ENCODE data around the gene DOCK9. TPM values are rescaled to one million over a fixed set of nuclear protein-coding genes. Genes with fewer than 3 reads are reported as not detected.
"Not testable (repeated sequence)": the region's sequence is repeated elsewhere in the genome, so short reads cannot be mapped to it uniquely, and the experiment has no call there.

Gene DOCK9
- total and polyA plus RNA-seq, 2 donors (not counting 1 experiment from before 2014, with no cell fraction given), result 18.5 to 28.0 TPM

DNA sequence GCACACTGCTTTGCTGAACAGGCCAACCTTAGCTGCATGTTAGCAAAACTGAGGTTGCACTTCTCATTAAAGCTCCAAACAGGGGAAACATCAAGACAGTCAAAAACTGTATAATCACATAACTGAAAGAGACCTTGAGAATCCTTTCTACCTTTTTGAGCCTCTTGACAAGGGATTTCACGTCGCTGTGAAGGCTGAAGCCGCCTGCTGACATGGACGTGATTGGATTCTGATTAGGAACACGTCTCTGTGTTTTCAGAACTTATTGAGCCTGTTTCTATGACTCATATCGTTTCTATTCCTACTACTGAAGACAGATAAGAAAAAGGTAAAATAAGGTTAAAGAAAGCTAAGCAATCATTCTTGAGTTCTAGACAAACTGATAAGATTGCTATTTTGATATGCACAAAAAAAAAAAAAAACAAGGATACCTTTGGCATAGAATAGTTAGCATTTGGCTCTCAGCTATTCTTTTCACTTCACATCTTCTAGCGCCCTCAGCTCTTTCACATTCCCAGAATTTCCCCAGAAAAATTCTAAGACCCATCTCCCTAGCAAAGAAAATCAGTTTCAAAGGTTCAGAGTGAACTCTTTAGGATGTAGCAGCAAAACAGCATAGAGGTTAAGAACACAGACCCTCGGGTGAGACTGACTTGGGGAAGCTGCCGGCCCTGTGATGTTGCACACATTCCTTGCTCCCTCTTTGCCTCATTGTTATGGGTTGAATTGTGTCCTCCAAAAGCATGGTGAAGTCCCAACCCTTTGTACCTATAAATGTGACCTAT is 81.6 kb downstream of the DOCK9 start:
- Histone ChIP-seq H2AFZ (ENCODE audit: insufficient read depth, low read depth, low read length, poor library complexity, severe bottlenecking) (no peak overlapping the region), H3K9ac (ENCODE audit: low read length) (no peak overlapping the region), H3K36me3 (replicated peaks in 1 of 2; ENCODE audit: control extremely low read depth in 1 of 2, control insufficient read depth in 1 of 2, extremely low read depth in 1 of 2, insufficient read depth in 2 of 2, low read length in 1 of 2) (peaks cover 0 to 9% of the 10 kb centered on the region in 2 experiments), H3K27ac (ENCODE audit: low read length in 2 of 2) (no peak overlapping the region), H3K4me2 (replicated peaks; ENCODE audit: low read depth, low read length, poor library complexity, severe bottlenecking) (no peak overlapping the region), H4K20me1 (ENCODE audit: control insufficient read depth, insufficient read depth, low read length, poor library complexity, severe bottlenecking) (no peaks in the 10 kb centered on the region), H3K4me1 (ENCODE audit: control insufficient read depth in 2 of 2, insufficient read depth in 2 of 2, low read length in 2 of 2) (peaks cover 7 to 16% of the 10 kb centered on the region in 2 donors), H3K79me2 (ENCODE audit: control insufficient read depth, insufficient read depth, low read length) (no peaks in the 10 kb centered on the region), H3K27me3 (replicated peaks in 1 of 4; ENCODE audit: control extremely low read depth in 1 of 4, control insufficient read depth in 3 of 4, insufficient read depth in 4 of 4, low read length in 3 of 4) (no peaks in the 10 kb centered on the region), H3K9me3 (ENCODE audit: control extremely low read depth in 1 of 3, control insufficient read depth in 2 of 3, insufficient read depth in 1 of 3, low read length in 2 of 3) (no peaks in the 10 kb centered on the region), H3K4me3 (ENCODE audit: control extremely low read depth in 1 of 5, extremely low read depth in 1 of 5, insufficient read depth in 1 of 5, low read depth in 2 of 5, low read length in 4 of 5) (no peak overlapping the region)
- peaks cover 13% of the 10 kb centered on the region for H3K4me1 Mint-ChIP-seq
- DNase-seq (no peak), ATAC-seq (ENCODE audit: low read depth) (no peak)
- no peak for TF ChIP-seq EZH2 (IDR thresholded peaks at IDR 0.05; ENCODE audit: borderline replicate concordance, insufficient read depth, low read depth, low read length, poor library complexity, severe bottlenecking)
- TF ChIP-seq, protein P1, sequence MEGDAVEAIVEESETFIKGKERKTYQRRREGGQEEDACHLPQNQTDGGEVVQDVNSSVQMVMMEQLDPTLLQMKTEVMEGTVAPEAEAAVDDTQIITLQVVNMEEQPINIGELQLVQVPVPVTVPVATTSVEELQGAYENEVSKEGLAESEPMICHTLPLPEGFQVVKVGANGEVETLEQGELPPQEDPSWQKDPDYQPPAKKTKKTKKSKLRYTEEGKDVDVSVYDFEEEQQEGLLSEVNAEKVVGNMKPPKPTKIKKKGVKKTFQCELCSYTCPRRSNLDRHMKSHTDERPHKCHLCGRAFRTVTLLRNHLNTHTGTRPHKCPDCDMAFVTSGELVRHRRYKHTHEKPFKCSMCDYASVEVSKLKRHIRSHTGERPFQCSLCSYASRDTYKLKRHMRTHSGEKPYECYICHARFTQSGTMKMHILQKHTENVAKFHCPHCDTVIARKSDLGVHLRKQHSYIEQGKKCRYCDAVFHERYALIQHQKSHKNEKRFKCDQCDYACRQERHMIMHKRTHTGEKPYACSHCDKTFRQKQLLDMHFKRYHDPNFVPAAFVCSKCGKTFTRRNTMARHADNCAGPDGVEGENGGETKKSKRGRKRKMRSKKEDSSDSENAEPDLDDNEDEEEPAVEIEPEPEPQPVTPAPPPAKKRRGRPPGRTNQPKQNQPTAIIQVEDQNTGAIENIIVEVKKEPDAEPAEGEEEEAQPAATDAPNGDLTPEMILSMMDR (IDR thresholded peaks at IDR 0.05), result no peak
- no peak overlapping the region for H3K4me3 Mint-ChIP-seq
- H3K27me3 Mint-ChIP-seq, result no peaks in the 10 kb centered on the region
- POLR2A ChIA-PET, result no interaction called here
- H3K9me3 Mint-ChIP-seq (ENCODE audit: insufficient read depth), result no peaks in the 10 kb centered on the region
- H3K27ac Mint-ChIP-seq, result no peak overlapping the region
- 96% methylated on average over 5 of the region's 9 CpGs for WGBS (ENCODE audit: insufficient coverage)
- CTCF ChIA-PET, result no interaction called here
- intact Hi-C loops (cut with micrococcal nuclease), result no loop called here

- H4K20me1 ChIP-seq (ENCODE audit: control insufficient read depth, insufficient read depth, low read length, poor library complexity, severe bottlenecking); H3K27ac Mint-ChIP-seq; H3K4me3 Mint-ChIP-seq; H3K9me3 ChIP-seq (ENCODE audit: control extremely low read depth in 1 of 3, control insufficient read depth in 2 of 3, insufficient read depth in 1 of 3, low read length in 2 of 3); H3K27me3 Mint-ChIP-seq; CTCF ChIA-PET; ATAC-seq (ENCODE audit: low read depth); H3K4me3 ChIP-seq (ENCODE audit: control extremely low read depth in 1 of 5, extremely low read depth in 1 of 5, insufficient read depth in 1 of 5, low read depth in 2 of 5, low read length in 4 of 5); H3K36me3 ChIP-seq (replicated peaks in 1 of 2; ENCODE audit: control extremely low read depth in 1 of 2, control insufficient read depth in 1 of 2, extremely low read depth in 1 of 2, insufficient read depth in 2 of 2, low read length in 1 of 2); intact Hi-C loops (cut with micrococcal nuclease); H3K9ac ChIP-seq (ENCODE audit: low read length); H3K4me2 ChIP-seq (replicated peaks; ENCODE audit: low read depth, low read length, poor library complexity, severe bottlenecking); H3K27ac ChIP-seq (ENCODE audit: low read length in 2 of 2); POLR2A ChIA-PET; H3K79me2 ChIP-seq (ENCODE audit: control insufficient read depth, insufficient read depth, low read length); H3K27me3 ChIP-seq (replicated peaks in 1 of 4; ENCODE audit: control extremely low read depth in 1 of 4, control insufficient read depth in 3 of 4, insufficient read depth in 4 of 4, low read length in 3 of 4); H3K9me3 Mint-ChIP-seq (ENCODE audit: insufficient read depth); DNase-seq; H2AFZ ChIP-seq (ENCODE audit: insufficient read depth, low read depth, low read length, poor library complexity, severe bottlenecking): not testable (repeated sequence)
- 100% methylated on average over 2 of the region's 8 CpGs for WGBS (ENCODE audit: insufficient coverage)
- peaks cover 13% of the 10 kb centered on the region for H3K4me1 Mint-ChIP-seq
- H3K4me1 ChIP-seq (ENCODE audit: control insufficient read depth in 2 of 2, insufficient read depth in 2 of 2, low read length in 2 of 2), result peaks cover 7 to 16% of the 10 kb centered on the region in 2 donors
Observed at GRCh38 chr13:98894814-98895213, 83.0 kb downstream of the DOCK9 start.
